Heart left ventricle (tissue), 13 donors: Measurements from ENCODE around the gene CANT1.
A peak's percentile ranks its signal among the peaks of the same experiment; 100 is the strongest.

Source experiments
- CTCF ChIP-seq, 12 donors: fragments of 200-600 bp; sonication (generic) in 4 of 12; IDR thresholded peaks; one replicate each; pipeline versions ENCODE4 v1.5.0 to v1.8.0; 2018 to 2022; ENCODE audit warnings: antibody characterized with exemption in 12 of 12, mild to moderate bottlenecking in 5 of 12
- POLR2A ChIP-seq, 2 donors: fragments of 450-650 bp; IDR thresholded peaks; one replicate each; pipeline ENCODE4 v1.6.1; 2017; ENCODE audit warnings: antibody characterized with exemption in 2 of 2, mild to moderate bottlenecking in 2 of 2, moderate library complexity in 2 of 2
- donor health status: ischemic (EF 13 %, LVEDD 7.1; RV severe dilation, severe dysfunction).
- donor health status: DM: no; HTN: yes; CAD: no.
- donor health status: DM: no; HTN: no; CAD: no.
- donor health status: ischemic (EF 25% LVEDD 6.9; RV normal size, moderate dysfunction).
- donor health status: ischemic (EF 25% LVEDD 5.7; RV mildly dilated, moderate dysfunction).
- donor health status: ischemic (EF 35%, LVEDD 5.7; RV mildly dilated, moderate dysfunction).
- donor health status: nonischemic (EF 11% LVEDD 7.7; RV severe dilation, severe dysfunction).
- donor health status: DM: yes; HTN: yes; CAD: no.
- donor health status: PGD.
- donor health status: ischemic (EF 29% LVEDD 5.4; RV normal size, mild dysfunction).
- donor health status: nonischemic (EF 23%, LVEDD 6.1; RV moderate dilation, normal function).

GRCh38 chr17:78993241-78993956, 16.2 kb downstream of the CANT1 start:
- TF ChIP-seq POLR2A (IDR thresholded peaks at IDR 0.05) (no peak), CTCF (IDR thresholded peaks at IDR 0.05) (peak; percentile 61 to 86 (median 74))
